Activated CD8-positive, alpha-beta memory T cell treated with anti-CD3 and anti-CD28 coated beads for 24 hours (primary cell): ENCODE results near the gene ZSCAN5C.
"Not testable (repeated sequence)": the region's sequence is repeated elsewhere in the genome, so short reads cannot be mapped to it uniquely, and the experiment has no call there.

Source experiments
- DNase-seq: peaks from one replicate; pipeline ENCODE4 v3.0.0-alpha.2; 2020

Gene ZSCAN5C, protein sequence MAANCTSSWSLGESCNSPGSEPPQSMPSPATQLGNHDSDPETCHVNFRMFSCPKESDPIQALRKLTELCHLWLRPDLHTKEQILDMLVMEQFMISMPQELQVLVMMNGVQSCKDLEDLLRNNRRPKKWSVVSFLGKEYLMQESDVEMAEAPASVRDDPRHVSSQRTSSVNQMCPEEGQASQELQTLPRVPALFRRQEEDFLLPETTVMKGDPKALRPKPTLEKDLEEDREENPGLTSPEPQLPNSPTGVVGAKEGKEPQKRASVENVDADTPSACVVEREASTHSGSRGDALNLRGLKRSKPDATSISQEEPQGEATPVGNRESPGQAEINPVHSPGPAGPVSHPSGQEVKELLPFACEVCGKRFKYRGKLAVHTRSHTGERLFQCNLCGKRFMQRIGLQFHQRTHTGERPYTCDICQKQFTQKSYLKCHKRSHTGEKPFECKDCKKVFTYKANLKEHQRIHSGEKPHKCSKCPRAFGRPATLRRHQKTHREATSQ

GRCh38 chr19:56201973-56202372, at the start of gene ZSCAN5C:
Gene ZSCAN5C (plus strand): TSS chr19:56202273. CDS start chr19:56205914, 3,641 bp downstream.
- DNase-seq: no peak

DNA sequence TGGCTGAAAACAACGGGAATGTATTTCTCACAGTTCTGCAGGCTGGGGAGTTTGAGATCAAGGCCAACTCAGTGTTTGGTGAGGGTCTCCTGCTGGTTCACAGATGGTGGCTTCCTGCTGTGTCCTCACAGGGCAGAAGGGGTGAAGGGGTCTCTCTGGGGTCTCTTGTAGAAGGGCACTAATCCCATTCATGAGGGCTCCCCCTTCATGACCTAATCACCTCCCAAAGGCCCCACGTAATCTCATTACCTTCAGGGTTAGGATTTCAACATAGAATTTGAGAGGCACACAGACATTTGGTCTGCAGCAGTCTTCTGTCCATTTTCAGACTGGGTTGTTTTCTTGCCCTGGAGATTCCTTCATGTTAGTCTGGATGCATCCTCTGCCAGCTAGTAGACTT, 49.4 kb upstream of the ZSCAN5C start:
- DNase-seq: no peak

GRCh38 chr19:56153507-56153906, 48.6 kb upstream of the ZSCAN5C start:
- DNase-seq: no peak

DNA sequence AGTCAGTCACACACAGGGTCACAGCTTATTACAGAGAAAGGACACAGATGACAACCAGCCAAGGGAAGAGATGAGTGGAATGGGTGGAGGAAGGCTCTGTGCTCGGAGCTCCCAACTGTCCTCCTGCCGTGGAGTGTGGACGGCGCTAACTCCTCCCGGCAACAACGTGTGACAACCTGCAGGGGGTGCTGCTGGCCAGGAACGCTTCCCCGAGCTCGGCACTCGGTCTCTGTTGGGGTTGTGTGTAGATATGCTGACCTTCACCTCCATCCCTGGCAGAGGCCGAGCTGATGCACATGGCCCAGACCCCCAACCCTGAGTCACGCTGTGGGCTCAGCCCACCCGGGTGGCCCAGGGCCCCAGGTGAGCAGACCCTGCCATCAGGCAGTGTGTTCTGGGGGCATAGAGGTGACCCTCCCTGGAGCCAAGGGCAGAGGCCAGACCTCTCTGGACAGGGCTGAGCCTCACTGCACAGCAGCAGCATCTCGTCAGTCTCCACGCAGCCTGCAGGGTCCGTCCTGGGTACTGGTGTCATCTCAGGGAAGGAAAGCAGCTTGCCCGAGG, 46.9 kb upstream of the ZSCAN5C start:
- DNase-seq: no peak

DNA sequence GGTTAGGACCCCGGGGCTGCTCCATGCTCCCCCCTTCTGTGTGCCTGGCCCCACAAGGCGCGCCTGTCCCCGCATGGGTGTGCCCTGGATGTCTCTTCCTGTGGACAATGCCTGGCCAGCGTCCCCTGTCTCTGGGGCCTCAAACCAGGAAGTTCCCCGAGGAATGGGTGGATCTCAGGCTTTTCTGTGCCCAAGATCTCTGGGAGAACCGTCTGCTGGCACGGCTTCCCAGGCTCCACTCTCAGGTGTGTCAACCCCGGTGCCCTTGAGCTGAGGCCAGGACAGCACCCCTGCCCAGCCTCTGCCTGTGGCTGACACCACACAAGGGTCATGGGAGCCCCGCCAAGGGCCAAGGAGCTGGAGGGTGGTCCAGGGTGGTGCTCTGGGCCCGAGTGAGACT, 45.3 kb upstream of the ZSCAN5C start:
- DNase-seq: no peak

DNA sequence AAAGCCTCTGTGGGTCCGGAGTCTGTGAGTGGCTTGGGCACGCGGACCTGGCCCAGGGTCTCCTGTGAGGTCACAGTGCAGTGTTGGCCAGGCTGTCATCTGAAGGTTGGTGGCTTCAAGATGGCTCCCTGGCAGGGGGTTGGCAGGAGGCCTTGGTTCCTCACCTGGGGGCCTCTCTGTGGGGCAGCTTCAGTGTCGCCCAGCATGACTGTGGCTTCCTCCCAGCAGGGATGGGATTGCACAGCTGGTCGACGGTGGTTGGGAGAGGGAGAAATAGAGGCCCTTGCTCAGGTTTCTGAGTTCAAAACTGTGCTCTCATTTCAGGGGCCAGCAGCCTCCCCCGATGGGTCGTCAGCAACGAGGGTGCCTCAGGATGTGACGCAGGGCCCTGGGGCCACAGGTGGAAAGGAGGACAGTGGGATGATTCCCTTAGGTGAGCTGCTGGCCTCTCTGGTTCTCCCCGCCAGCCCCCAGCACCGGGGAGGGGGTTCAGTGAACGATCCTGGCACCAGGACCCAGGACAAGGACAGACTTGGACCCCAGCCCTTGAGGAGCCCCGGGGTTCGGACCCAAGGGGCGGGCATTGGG, 43.8 kb upstream of the ZSCAN5C start:
- no peak for DNase-seq

- no peak for DNase-seq
These were observed 43.0 kb upstream of the ZSCAN5C start for GRCh38 chr19:56159009-56159559.

GRCh38 chr19:56159622-56160271, 42.3 kb upstream of the ZSCAN5C start:
- DNase-seq: no peak

DNA sequence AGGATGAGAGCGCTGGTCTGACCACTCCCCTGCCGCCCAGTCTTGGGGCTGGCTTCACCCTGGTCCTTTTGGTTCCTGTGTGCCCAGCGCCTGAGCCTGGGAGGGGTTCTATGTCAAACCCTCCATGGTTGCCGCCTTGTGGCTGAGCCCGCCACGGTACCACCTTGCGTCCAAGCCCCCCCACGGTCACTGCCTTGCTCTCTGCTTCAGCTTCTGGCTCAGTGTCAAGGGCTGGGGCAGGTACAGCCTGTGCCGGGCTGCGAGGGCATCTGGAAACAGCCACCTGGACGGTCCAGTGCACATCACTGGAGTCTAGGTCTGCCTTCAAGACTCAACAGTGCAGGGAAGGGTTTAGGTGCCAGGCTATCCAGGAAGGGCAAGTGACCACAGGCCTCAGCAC, 40.5 kb upstream of the ZSCAN5C start:
- DNase-seq: no peak

- no peak for DNase-seq
These were observed 39.8 kb upstream of the ZSCAN5C start for GRCh38 chr19:56162258-56162657.

- DNase-seq: no peak
These were observed 39.0 kb upstream of the ZSCAN5C start for GRCh38 chr19:56163097-56163496.

DNA sequence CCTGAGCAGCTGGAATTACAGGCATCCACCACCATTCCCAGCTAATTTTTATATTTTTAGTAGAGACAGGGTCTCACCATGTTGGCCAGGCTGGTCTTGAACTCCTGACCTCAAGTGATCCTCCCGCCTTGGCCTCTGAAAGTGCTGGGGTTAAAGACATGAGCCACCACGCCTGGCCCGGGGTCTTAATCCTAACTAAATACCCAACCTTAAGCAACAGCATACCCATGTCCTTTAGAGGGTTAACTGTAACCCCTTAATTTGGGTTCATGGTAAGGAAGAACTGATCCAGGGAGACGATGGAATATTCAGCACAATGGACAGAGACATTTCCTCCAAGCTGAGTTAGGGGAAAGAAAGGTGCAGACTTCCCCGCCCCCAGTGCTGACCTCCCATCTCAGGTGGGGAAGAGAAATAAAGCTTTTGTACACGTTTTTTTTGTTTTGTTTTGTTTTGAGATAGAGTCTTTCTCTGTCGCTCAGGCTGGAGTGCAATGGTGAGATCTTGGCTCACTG, 35.0 kb upstream of the ZSCAN5C start:
- no peak for DNase-seq

DNA sequence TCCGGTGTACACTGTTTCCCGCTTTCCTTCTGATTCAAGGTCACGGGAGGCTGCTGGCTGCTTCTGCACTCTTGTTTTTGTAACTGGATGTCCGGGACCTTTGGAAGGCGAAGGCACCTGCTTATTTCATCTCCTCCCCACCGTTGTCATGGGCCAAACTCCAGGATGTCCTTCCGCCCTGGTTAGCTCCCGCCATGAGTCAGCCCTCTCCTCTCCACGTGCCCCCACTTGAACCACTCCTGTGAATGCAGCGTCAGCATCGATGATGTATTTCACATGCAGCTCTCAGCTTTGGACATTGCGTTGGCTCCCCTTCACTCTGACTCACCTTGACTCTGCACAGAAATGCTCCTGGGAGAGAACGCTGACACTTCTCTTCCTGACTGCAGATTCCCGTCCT, 31.8 kb upstream of the ZSCAN5C start:
- DNase-seq: no peak

- no peak for DNase-seq
These were observed 28.0 kb upstream of the ZSCAN5C start for GRCh38 chr19:56174086-56174485.

- no peak for DNase-seq
These were observed 27.5 kb upstream of the ZSCAN5C start for GRCh38 chr19:56174550-56174949.

GRCh38 chr19:56175861-56176307, 26.2 kb upstream of the ZSCAN5C start, which contains the start of gene GALP:
Gene GALP (plus strand): TSS chr19:56176008. CDS start chr19:56177109, 1,101 bp downstream.
- DNase-seq: not testable (repeated sequence)

DNA sequence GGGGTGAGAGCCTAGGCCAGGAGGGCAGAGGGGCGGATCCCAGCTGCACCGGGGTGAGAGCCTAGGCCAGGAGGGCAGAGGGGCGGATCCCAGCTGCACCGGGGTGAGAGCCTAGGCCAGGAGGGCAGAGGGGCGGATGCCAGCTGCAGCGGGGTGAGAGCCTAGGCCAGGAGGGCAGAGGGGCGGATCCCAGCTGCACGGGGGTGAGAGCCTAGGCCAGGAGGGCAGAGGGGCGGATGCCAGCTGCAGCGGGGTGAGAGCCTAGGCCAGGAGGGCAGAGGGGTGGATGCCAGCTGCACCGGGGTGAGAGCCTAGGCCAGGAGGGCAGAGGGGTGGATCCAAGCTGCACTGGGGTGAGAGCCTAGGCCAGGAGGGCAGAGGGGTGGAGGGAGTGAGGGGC, 25.8 kb upstream of the ZSCAN5C start:
- not testable (repeated sequence) for DNase-seq

DNA sequence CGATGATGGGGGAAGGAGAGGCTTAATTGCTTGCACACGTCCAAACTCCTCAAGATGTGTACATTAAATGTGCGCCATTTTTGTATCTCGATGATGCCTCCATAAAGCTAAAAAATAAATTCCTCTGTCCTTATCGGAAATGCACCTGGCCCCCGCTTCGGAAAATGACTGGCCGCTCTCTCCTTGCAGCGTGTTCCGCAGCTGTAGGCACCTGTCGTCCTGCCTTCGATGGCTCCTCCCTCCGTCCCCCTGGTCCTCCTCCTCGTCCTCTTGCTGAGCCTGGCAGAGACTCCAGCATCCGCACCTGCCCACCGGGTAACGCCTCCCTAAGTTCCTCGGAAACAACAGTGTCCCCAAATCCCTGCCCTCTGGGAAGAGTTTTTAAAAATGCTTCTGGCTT, 25.2 kb upstream of the ZSCAN5C start:
- no peak for DNase-seq

DNA sequence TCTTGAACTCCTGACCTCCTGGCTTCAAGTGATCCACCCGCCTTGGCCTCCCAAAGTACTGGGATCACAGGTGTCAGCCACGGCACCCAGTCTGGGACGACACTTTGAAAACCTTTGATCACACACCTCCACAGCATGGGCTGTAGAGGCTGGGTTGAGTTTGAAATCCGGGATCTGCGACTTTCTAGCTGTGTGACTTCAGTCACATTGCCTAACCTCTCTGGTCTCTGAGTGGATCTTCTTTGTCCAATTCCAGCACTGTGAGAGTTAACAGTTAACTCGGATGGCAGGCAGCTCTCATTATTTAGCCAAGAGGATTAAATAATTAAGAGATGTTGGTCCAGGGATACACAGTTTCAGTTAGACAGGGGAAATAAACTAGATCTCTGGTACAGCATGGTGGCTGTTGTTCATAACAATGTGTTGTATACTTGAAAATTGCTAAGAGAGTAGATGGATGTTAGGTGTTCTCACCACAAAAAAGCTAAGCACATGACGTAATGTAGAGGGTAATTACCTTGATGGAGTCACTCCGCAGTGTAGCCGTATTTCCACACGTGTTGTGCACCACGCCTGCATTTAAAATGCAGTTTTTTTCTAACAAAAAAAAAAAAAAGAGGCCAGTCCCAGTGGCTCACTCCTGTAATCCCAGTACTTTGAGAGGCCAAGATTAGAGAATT, 24.4 kb upstream of the ZSCAN5C start:
- no peak for DNase-seq

GRCh38 chr19:56189785-56190184, 12.3 kb upstream of the ZSCAN5C start:
- no peak for DNase-seq

DNA sequence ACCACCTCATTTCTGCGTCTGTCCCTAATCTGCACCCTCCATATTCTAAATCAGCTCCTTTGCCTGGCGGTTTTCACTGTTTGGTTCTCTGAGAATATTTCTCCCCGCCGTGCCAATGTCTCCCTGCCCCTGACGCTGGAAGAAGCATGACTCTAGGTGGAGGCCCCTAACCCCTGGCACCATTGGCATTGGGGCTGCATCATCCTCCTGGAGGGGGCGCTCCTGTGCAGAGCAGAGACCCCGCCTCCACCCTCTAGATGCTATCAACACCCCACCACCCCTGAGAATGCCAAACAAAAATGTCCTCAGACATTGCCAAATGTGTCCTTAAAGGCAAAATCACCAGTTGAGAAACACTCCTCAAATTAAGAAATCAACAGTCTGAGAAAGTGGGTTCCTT, 11.0 kb upstream of the ZSCAN5C start:
- no peak for DNase-seq

DNA sequence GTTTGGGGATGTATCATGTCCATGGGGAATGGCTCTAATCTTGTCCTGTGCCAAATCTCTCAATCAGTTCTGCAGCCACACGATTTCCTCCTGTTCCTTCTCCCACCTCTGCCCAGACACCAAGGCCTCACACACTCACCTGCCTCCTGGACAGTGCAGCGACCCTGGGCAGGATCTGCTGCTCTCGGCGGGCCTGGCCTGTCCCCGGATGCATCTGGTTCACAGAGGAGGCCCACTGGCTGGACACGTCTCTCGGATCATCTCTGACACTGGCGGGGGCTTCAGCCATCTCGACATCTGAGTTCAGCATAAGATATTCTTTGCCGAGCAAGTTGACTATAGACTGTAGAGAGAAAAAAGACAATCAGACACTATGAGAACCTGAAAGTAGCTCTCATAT, 10.4 kb upstream of the ZSCAN5C start:
- no peak for DNase-seq
